Measurements from ENCODE around the gene C9orf152.

C9orf152 gene

GRCh38 chr9:110170357-110171257 lies 37.4 kb downstream of the C9orf152 start:
- Histone ChIP-seq H3K9me3 (ENCODE audit: insufficient read depth, low read length) (no peaks in the 10 kb centered on the region), H4K20me1 (ENCODE audit: insufficient read depth, low read length) (peaks cover 14% of the 10 kb centered on the region; the same call in 1 of the 2 replicates), H3K4me1 (ENCODE audit: low read length) (no peaks in the 10 kb centered on the region), H3K27ac (ENCODE audit: low read length) (no peak overlapping the region), H3K4me3 (ENCODE audit: low read length) (no peak overlapping the region), H2AFZ (ENCODE audit: low read depth, low read length) (no peak overlapping the region), H3K36me3 (replicated peaks; ENCODE audit: low read depth, low read length) (peaks cover 10% of the 10 kb centered on the region), H3K4me2 (ENCODE audit: low read length) (no peak overlapping the region), H3K79me2 (ENCODE audit: low read length) (no peaks in the 10 kb centered on the region), H3K27me3 (ENCODE audit: low read depth, low read length) (no peaks in the 10 kb centered on the region), H3K9ac (ENCODE audit: low read length) (no peak overlapping the region)
- TF ChIP-seq CTCF (IDR thresholded peaks at IDR 0.05; ENCODE audit: low read depth, low read length) (no peak), EZH2phosphoT487 (IDR thresholded peaks at IDR 0.05; ENCODE audit: low read depth) (no peak)

- no peak overlapping the region for H3K4me2 ChIP-seq (ENCODE audit: low read length)
- H4K20me1 ChIP-seq (ENCODE audit: insufficient read depth, low read length) = peaks cover 28% of the 10 kb centered on the region; the same call in 1 of the 2 replicates
- no peaks in the 10 kb centered on the region for H3K27me3 ChIP-seq (ENCODE audit: low read depth, low read length)
- H2AFZ ChIP-seq (ENCODE audit: low read depth, low read length) = no peak overlapping the region
- no peak overlapping the region for H3K27ac ChIP-seq (ENCODE audit: low read length)
- H3K9ac ChIP-seq (ENCODE audit: low read length) = no peak overlapping the region
- TF ChIP-seq EZH2phosphoT487 (IDR thresholded peaks at IDR 0.05; ENCODE audit: low read depth) (no peak), CTCF (IDR thresholded peaks at IDR 0.05; ENCODE audit: low read depth, low read length) (no peak)
- peaks cover 10% of the 10 kb centered on the region for H3K36me3 ChIP-seq (replicated peaks; ENCODE audit: low read depth, low read length)
- peaks cover 2% of the 10 kb centered on the region; the same call in 1 of the 2 replicates for H3K79me2 ChIP-seq (ENCODE audit: low read length)
- H3K4me3 ChIP-seq (ENCODE audit: low read length) = no peak overlapping the region
- H3K9me3 ChIP-seq (ENCODE audit: insufficient read depth, low read length) = no peaks in the 10 kb centered on the region
- no peaks in the 10 kb centered on the region for H3K4me1 ChIP-seq (ENCODE audit: low read length)
These were observed 39.5 kb downstream of the C9orf152 start for GRCh38 chr9:110168486-110168885.

- peaks cover 21% of the 10 kb centered on the region for H3K36me3 ChIP-seq (replicated peaks; ENCODE audit: low read depth, low read length)
- no peaks in the 10 kb centered on the region for H3K27me3 ChIP-seq (ENCODE audit: low read depth, low read length)
- H3K9ac ChIP-seq (ENCODE audit: low read length) = no peak overlapping the region
- no peaks in the 10 kb centered on the region for H3K9me3 ChIP-seq (ENCODE audit: insufficient read depth, low read length)
- no peak for TF ChIP-seq EZH2phosphoT487 (IDR thresholded peaks at IDR 0.05; ENCODE audit: low read depth)
- H3K4me2 ChIP-seq (ENCODE audit: low read length) = no peak overlapping the region
- H3K79me2 ChIP-seq (ENCODE audit: low read length) = peaks cover 29% of the 10 kb centered on the region
- peaks cover 9% of the 10 kb centered on the region; the same call in 1 of the 2 replicates for H3K4me1 ChIP-seq (ENCODE audit: low read length)
- no peak overlapping the region for H3K4me3 ChIP-seq (ENCODE audit: low read length)
- peaks cover 62% of the 10 kb centered on the region for H4K20me1 ChIP-seq (ENCODE audit: insufficient read depth, low read length)
- no peak overlapping the region for H3K27ac ChIP-seq (ENCODE audit: low read length)
- H2AFZ ChIP-seq (ENCODE audit: low read depth, low read length) = no peak overlapping the region
These were observed 46.0 kb downstream of the C9orf152 start for GRCh38 chr9:110161940-110162339.

- Histone ChIP-seq H4K20me1 (ENCODE audit: insufficient read depth, low read length) (peaks cover 74% of the 10 kb centered on the region), H3K9me3 (ENCODE audit: insufficient read depth, low read length) (no peaks in the 10 kb centered on the region), H3K27me3 (ENCODE audit: low read depth, low read length) (no peaks in the 10 kb centered on the region), H3K79me2 (ENCODE audit: low read length) (peaks cover 42% of the 10 kb centered on the region), H3K9ac (ENCODE audit: low read length) (no peak overlapping the region), H3K36me3 (replicated peaks; ENCODE audit: low read depth, low read length) (peaks cover 29% of the 10 kb centered on the region), H3K27ac (ENCODE audit: low read length) (no peak overlapping the region), H3K4me1 (ENCODE audit: low read length) (peaks cover 18% of the 10 kb centered on the region; the same call in 1 of the 2 replicates), H2AFZ (ENCODE audit: low read depth, low read length) (no peak overlapping the region), H3K4me2 (ENCODE audit: low read length) (no peak overlapping the region), H3K4me3 (ENCODE audit: low read length) (no peak overlapping the region)
- no peak for TF ChIP-seq EZH2phosphoT487 (IDR thresholded peaks at IDR 0.05; ENCODE audit: low read depth)
- TF ChIP-seq CTCF (IDR thresholded peaks at IDR 0.05; ENCODE audit: low read depth, low read length) = no peak
These were observed 47.3 kb downstream of the C9orf152 start for GRCh38 chr9:110160685-110161084.

Data from OCI-LY3 (cell line).